ENCODE measurements around the gene NR3C2.
"Not testable (repeated sequence)": the region's sequence is repeated elsewhere in the genome, so short reads cannot be mapped to it uniquely, and the experiment has no call there.

Gene NR3C2

GRCh38 chr4:148332486-148332885 lies 109.7 kb downstream of the NR3C2 start:
- Histone ChIP-seq H3K27ac (ENCODE audit: low read depth, low read length) (no peak overlapping the region), H3K9me3 (ENCODE audit: low read length) (no peaks in the 10 kb centered on the region), H3K27me3 (ENCODE audit: control insufficient read depth in 1 of 2, insufficient read depth in 2 of 2, low read length in 2 of 2) (no peaks in the 10 kb centered on the region), H3K4me3 (ENCODE audit: low read depth in 1 of 2, low read length in 2 of 2) (no peak overlapping the region), H3K4me1 (ENCODE audit: insufficient read depth, low read length) (no peaks in the 10 kb centered on the region), H3K36me3 (ENCODE audit: insufficient read depth, low read length) (no peaks in the 10 kb centered on the region), H3K9ac (ENCODE audit: low read length) (no peak overlapping the region)

- no peaks in the 10 kb centered on the region for H3K9me3 ChIP-seq (ENCODE audit: low read length)
- H3K9ac ChIP-seq (ENCODE audit: low read length): no peak overlapping the region
- H3K4me1 ChIP-seq (ENCODE audit: insufficient read depth, low read length): peaks cover under 1% of the 10 kb centered on the region
- no peaks in the 10 kb centered on the region for H3K36me3 ChIP-seq (ENCODE audit: insufficient read depth, low read length)
- no peak overlapping the region for H3K27ac ChIP-seq (ENCODE audit: low read depth, low read length)
- no peak overlapping the region for H3K4me3 ChIP-seq (ENCODE audit: low read depth in 1 of 2, low read length in 2 of 2)
- no peaks in the 10 kb centered on the region for H3K27me3 ChIP-seq (ENCODE audit: control insufficient read depth in 1 of 2, insufficient read depth in 2 of 2, low read length in 2 of 2)
These were observed 111.5 kb downstream of the NR3C2 start for GRCh38 chr4:148330724-148331123.

GRCh38 chr4:148330161-148330560 lies 112.1 kb downstream of the NR3C2 start:
- no peak overlapping the region for H3K9ac ChIP-seq (ENCODE audit: low read length)
- no peaks in the 10 kb centered on the region for H3K27me3 ChIP-seq (ENCODE audit: control insufficient read depth in 1 of 2, insufficient read depth in 2 of 2, low read length in 2 of 2)

GRCh38 chr4:148329751-148330150 lies 112.5 kb downstream of the NR3C2 start:
- Histone ChIP-seq H3K27me3 (ENCODE audit: control insufficient read depth in 1 of 2, insufficient read depth in 2 of 2, low read length in 2 of 2) (no peaks in the 10 kb centered on the region), H3K4me1 (ENCODE audit: insufficient read depth, low read length) (peaks cover 4% of the 10 kb centered on the region), H3K9ac (ENCODE audit: low read length) (no peak overlapping the region), H3K4me3 (ENCODE audit: low read depth in 1 of 2, low read length in 2 of 2) (no peak overlapping the region), H3K27ac (ENCODE audit: low read depth, low read length) (no peak overlapping the region), H3K9me3 (ENCODE audit: low read length) (no peaks in the 10 kb centered on the region), H3K36me3 (ENCODE audit: insufficient read depth, low read length) (no peaks in the 10 kb centered on the region)

More at GRCh38 chr4:148330161-148330560, 112.1 kb downstream of the NR3C2 start:
- Histone ChIP-seq H3K27ac (ENCODE audit: low read depth, low read length) (no peak overlapping the region), H3K4me1 (ENCODE audit: insufficient read depth, low read length) (peaks cover 4% of the 10 kb centered on the region), H3K36me3 (ENCODE audit: insufficient read depth, low read length) (no peaks in the 10 kb centered on the region), H3K9me3 (ENCODE audit: low read length) (no peaks in the 10 kb centered on the region), H3K4me3 (ENCODE audit: low read depth in 1 of 2, low read length in 2 of 2) (no peak overlapping the region)

- H3K27ac ChIP-seq (ENCODE audit: low read depth, low read length): no peak overlapping the region
- no peaks in the 10 kb centered on the region for H3K36me3 ChIP-seq (ENCODE audit: insufficient read depth, low read length)
- no peak overlapping the region for H3K9ac ChIP-seq (ENCODE audit: low read length)
- H3K4me1 ChIP-seq (ENCODE audit: insufficient read depth, low read length): peaks cover 4% of the 10 kb centered on the region
- H3K27me3 ChIP-seq (ENCODE audit: control insufficient read depth in 1 of 2, insufficient read depth in 2 of 2, low read length in 2 of 2): no peaks in the 10 kb centered on the region
- H3K4me3 ChIP-seq (ENCODE audit: low read depth in 1 of 2, low read length in 2 of 2): no peak overlapping the region
- H3K9me3 ChIP-seq (ENCODE audit: low read length): no peaks in the 10 kb centered on the region
These were observed 114.5 kb downstream of the NR3C2 start for GRCh38 chr4:148327683-148328082.

- not testable (repeated sequence) for H3K9me3 ChIP-seq (ENCODE audit: low read length); H3K36me3 ChIP-seq (ENCODE audit: insufficient read depth, low read length); H3K27ac ChIP-seq (ENCODE audit: low read depth, low read length); H3K9ac ChIP-seq (ENCODE audit: low read length); H3K4me3 ChIP-seq (ENCODE audit: low read depth in 1 of 2, low read length in 2 of 2); H3K27me3 ChIP-seq (ENCODE audit: control insufficient read depth in 1 of 2, insufficient read depth in 2 of 2, low read length in 2 of 2); H3K4me1 ChIP-seq (ENCODE audit: insufficient read depth, low read length)
These were observed 118.9 kb downstream of the NR3C2 start for GRCh38 chr4:148323316-148323715.

- H3K9me3 ChIP-seq (ENCODE audit: low read length): no peaks in the 10 kb centered on the region
- H3K4me1 ChIP-seq (ENCODE audit: insufficient read depth, low read length): peaks cover 10% of the 10 kb centered on the region
- no peaks in the 10 kb centered on the region for H3K36me3 ChIP-seq (ENCODE audit: insufficient read depth, low read length)
- no peak overlapping the region for H3K9ac ChIP-seq (ENCODE audit: low read length)
- no peak overlapping the region for H3K27ac ChIP-seq (ENCODE audit: low read depth, low read length)
- H3K27me3 ChIP-seq (ENCODE audit: control insufficient read depth in 1 of 2, insufficient read depth in 2 of 2, low read length in 2 of 2): no peaks in the 10 kb centered on the region
- no peak overlapping the region for H3K4me3 ChIP-seq (ENCODE audit: low read depth in 1 of 2, low read length in 2 of 2)
These were observed 127.2 kb downstream of the NR3C2 start for GRCh38 chr4:148315049-148315448.

- Histone ChIP-seq H3K4me1 (ENCODE audit: insufficient read depth, low read length) (peaks cover 10% of the 10 kb centered on the region), H3K4me3 (ENCODE audit: low read depth in 1 of 2, low read length in 2 of 2) (no peak overlapping the region), H3K9ac (ENCODE audit: low read length) (no peak overlapping the region), H3K9me3 (ENCODE audit: low read length) (no peaks in the 10 kb centered on the region), H3K27ac (ENCODE audit: low read depth, low read length) (no peak overlapping the region), H3K36me3 (ENCODE audit: insufficient read depth, low read length) (no peaks in the 10 kb centered on the region), H3K27me3 (ENCODE audit: control insufficient read depth in 1 of 2, insufficient read depth in 2 of 2, low read length in 2 of 2) (no peaks in the 10 kb centered on the region)
These were observed 129.2 kb downstream of the NR3C2 start for GRCh38 chr4:148312956-148313490.

- H3K27ac ChIP-seq (ENCODE audit: low read depth, low read length): no peak overlapping the region
These were observed 130.7 kb downstream of the NR3C2 start for GRCh38 chr4:148311526-148311925.

GRCh38 chr4:148310756-148311155 lies 131.5 kb downstream of the NR3C2 start:
- Histone ChIP-seq H3K4me1 (ENCODE audit: insufficient read depth, low read length) (peaks cover 10% of the 10 kb centered on the region), H3K9me3 (ENCODE audit: low read length) (no peaks in the 10 kb centered on the region), H3K36me3 (ENCODE audit: insufficient read depth, low read length) (no peaks in the 10 kb centered on the region), H3K4me3 (ENCODE audit: low read depth in 1 of 2, low read length in 2 of 2) (no peak overlapping the region), H3K9ac (ENCODE audit: low read length) (no peak overlapping the region), H3K27ac (ENCODE audit: low read depth, low read length) (no peak overlapping the region), H3K27me3 (ENCODE audit: control insufficient read depth in 1 of 2, insufficient read depth in 2 of 2, low read length in 2 of 2) (no peaks in the 10 kb centered on the region)

More at GRCh38 chr4:148311526-148311925, 130.7 kb downstream of the NR3C2 start:
- H3K9ac ChIP-seq (ENCODE audit: low read length): no peak overlapping the region
- H3K27me3 ChIP-seq (ENCODE audit: control insufficient read depth in 1 of 2, insufficient read depth in 2 of 2, low read length in 2 of 2): no peaks in the 10 kb centered on the region
- H3K4me3 ChIP-seq (ENCODE audit: low read depth in 1 of 2, low read length in 2 of 2): no peak overlapping the region
- H3K4me1 ChIP-seq (ENCODE audit: insufficient read depth, low read length): peaks cover 10% of the 10 kb centered on the region
- H3K36me3 ChIP-seq (ENCODE audit: insufficient read depth, low read length): no peaks in the 10 kb centered on the region
- H3K9me3 ChIP-seq (ENCODE audit: low read length): no peaks in the 10 kb centered on the region

GRCh38 chr4:148305751-148306150 lies 136.5 kb downstream of the NR3C2 start:
- no peaks in the 10 kb centered on the region for H3K36me3 ChIP-seq (ENCODE audit: insufficient read depth, low read length)
- no peaks in the 10 kb centered on the region for H3K4me1 ChIP-seq (ENCODE audit: insufficient read depth, low read length)
- no peaks in the 10 kb centered on the region for H3K9me3 ChIP-seq (ENCODE audit: low read length)
- no peaks in the 10 kb centered on the region for H3K27me3 ChIP-seq (ENCODE audit: control insufficient read depth in 1 of 2, insufficient read depth in 2 of 2, low read length in 2 of 2)
- H3K27ac ChIP-seq (ENCODE audit: low read depth, low read length): no peak overlapping the region
- H3K4me3 ChIP-seq (ENCODE audit: low read depth in 1 of 2, low read length in 2 of 2): no peak overlapping the region
- no peak overlapping the region for H3K9ac ChIP-seq (ENCODE audit: low read length)

GRCh38 chr4:148302416-148302815 lies 139.8 kb downstream of the NR3C2 start:
- H3K27ac ChIP-seq (ENCODE audit: low read depth, low read length): no peak overlapping the region
- no peak overlapping the region for H3K9ac ChIP-seq (ENCODE audit: low read length)
- H3K9me3 ChIP-seq (ENCODE audit: low read length): no peaks in the 10 kb centered on the region
- H3K4me1 ChIP-seq (ENCODE audit: insufficient read depth, low read length): no peaks in the 10 kb centered on the region
- no peaks in the 10 kb centered on the region for H3K36me3 ChIP-seq (ENCODE audit: insufficient read depth, low read length)
- no peaks in the 10 kb centered on the region for H3K27me3 ChIP-seq (ENCODE audit: control insufficient read depth in 1 of 2, insufficient read depth in 2 of 2, low read length in 2 of 2)
- no peak overlapping the region for H3K4me3 ChIP-seq (ENCODE audit: low read depth in 1 of 2, low read length in 2 of 2)

Measured in muscle layer of colon (tissue), 2 donors.